Neutrophil (primary cell): Measurements from ENCODE around the gene SLMAP.

Experiments
- H3K27ac ChIP-seq: fragments of 200-600 bp; sonication (generic); 2 replicates; pipeline ENCODE4 v1.5.1; 2016; ENCODE audit warnings: mild to moderate bottlenecking, moderate library complexity
- H3K27me3 ChIP-seq: fragments of 200-600 bp; sonication (generic); 2 replicates; pipeline ENCODE4 v1.6.0; 2016; ENCODE audit warnings: mild to moderate bottlenecking
- H3K36me3 ChIP-seq: fragments of 200-600 bp; sonication (generic); 2 replicates; pipeline ENCODE4 v1.5.1; 2017
- H3K4me1 ChIP-seq, 2 experiments: fragments of 200-600 bp in 1 of 2; sonication (generic) in 1 of 2; 1 replicate in 1 of 2; 2 replicates in 1 of 2; pipeline versions ENCODE4 v1.5.1 to v1.6.1; 2013 to 2016; ENCODE audit warnings: low read depth in 1 of 2, low read length in 1 of 2, mild to moderate bottlenecking in 1 of 2, moderate library complexity in 1 of 2; ENCODE audit not compliant: control insufficient read depth in 1 of 2, insufficient read depth in 1 of 2
- H3K4me3 ChIP-seq, 2 experiments: fragments of 200-600 bp in 1 of 2; sonication (generic) in 1 of 2; 1 replicate in 1 of 2; 2 replicates in 1 of 2; pipeline ENCODE4 v1.5.1; 2013 to 2016; ENCODE audit warnings: low read depth in 1 of 2, low read length in 1 of 2, mild to moderate bottlenecking in 1 of 2, moderate library complexity in 1 of 2
- H3K9me3 ChIP-seq: fragments of 200-600 bp; sonication (generic); 2 replicates; pipeline ENCODE4 v1.5.1; 2016
- CTCF ChIP-seq: fragments of 200-600 bp; sonication (generic); IDR thresholded peaks from 2 replicates; pipeline ENCODE4 v1.5.1; 2016; ENCODE audit warnings: antibody characterized with exemption

The SLMAP gene

GRCh38 chr3:57935539-57935938 is 179.4 kb downstream of the SLMAP start:
- no peak for TF ChIP-seq CTCF
- Histone ChIP-seq H3K27ac (no peak overlapping the region), H3K27me3 (no peaks in the 10 kb centered on the region), H3K9me3 (no peaks in the 10 kb centered on the region), H3K4me3 (no peak overlapping the region), H3K4me1 (no peaks in the 10 kb centered on the region), H3K36me3 (peaks cover 25% of the 10 kb centered on the region)

DNA sequence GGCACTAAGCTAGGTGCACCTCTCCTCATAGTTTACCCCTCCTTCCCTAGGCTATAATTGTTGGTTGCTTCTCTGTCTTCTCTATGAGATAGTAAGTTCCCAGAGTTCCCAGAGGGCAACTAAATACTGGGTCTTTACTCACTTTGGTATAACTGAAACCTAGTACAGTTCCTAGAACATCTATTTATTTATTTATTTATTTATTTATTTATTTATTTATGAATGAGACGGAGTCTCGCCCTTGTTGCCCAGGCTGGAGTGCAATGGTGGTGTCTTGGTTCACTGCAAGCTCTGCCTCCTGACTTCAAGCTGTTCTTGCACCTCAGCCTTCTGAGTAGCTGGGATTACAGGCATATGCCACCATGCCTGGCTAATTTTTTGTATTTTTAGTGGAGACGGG is 181.0 kb downstream of the SLMAP start:
- no peak for TF ChIP-seq CTCF
- no peaks in the 10 kb centered on the region for H3K4me1 ChIP-seq

DNA sequence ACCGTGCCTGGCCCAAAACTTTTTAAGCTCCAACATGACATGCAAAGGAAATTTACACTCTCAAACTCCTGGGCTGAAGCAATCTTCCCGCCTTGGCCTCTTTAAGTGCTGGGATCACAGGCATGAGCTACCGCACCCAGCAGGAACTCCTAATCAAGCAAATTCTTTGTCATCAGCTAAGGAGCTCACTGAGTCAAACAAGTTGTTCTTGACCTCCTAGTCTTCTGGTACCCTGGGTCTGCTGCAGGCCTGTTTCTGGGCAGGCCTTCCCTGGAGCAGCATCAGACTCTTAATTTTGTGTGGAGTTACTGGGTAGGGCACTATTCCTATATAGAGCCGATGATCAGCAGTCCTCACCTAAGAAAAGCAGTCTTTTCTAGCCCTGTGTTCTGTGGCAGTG is 183.7 kb downstream of the SLMAP start:
- Histone ChIP-seq H3K4me3 (no peak overlapping the region), H3K9me3 (no peaks in the 10 kb centered on the region), H3K27me3 (no peaks in the 10 kb centered on the region), H3K36me3 (no peaks in the 10 kb centered on the region), H3K27ac (no peak overlapping the region), H3K4me1 (no peaks in the 10 kb centered on the region)
- no peak for TF ChIP-seq CTCF

More for the DNA sequence above, 181.0 kb downstream of the SLMAP start:
- Histone ChIP-seq H3K4me3 (no peak overlapping the region), H3K27ac (no peak overlapping the region), H3K36me3 (peaks cover 18% of the 10 kb centered on the region), H3K9me3 (no peaks in the 10 kb centered on the region), H3K27me3 (no peaks in the 10 kb centered on the region)

DNA sequence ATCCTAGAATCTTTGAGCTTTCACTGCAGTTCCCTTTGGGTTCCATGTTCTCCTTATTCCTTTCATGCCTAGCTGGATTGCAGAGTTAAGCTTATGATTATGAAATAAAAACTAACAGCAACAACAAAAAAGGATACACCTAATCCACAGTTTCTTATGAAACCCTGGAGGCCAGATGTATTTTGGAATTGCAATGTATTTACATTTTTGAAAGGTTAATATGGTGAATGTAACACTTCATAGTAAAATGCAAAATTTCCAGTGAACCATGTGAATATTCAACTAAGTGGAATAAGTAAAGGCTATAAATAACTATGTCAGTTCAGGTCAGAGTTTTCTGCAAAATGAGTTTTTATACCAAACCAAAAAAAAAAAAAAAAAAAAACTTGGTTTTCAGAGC is 186.3 kb downstream of the SLMAP start:
- H3K4me3 ChIP-seq, result no peak overlapping the region
- no peak for TF ChIP-seq CTCF
- no peaks in the 10 kb centered on the region for H3K27me3 ChIP-seq
- no peaks in the 10 kb centered on the region for H3K9me3 ChIP-seq
- H3K36me3 ChIP-seq, result no peaks in the 10 kb centered on the region
- no peaks in the 10 kb centered on the region for H3K4me1 ChIP-seq
- H3K27ac ChIP-seq, result no peak overlapping the region

- TF ChIP-seq CTCF, result no peak
- no peaks in the 10 kb centered on the region for H3K36me3 ChIP-seq
- H3K9me3 ChIP-seq, result no peaks in the 10 kb centered on the region
- H3K27me3 ChIP-seq, result no peaks in the 10 kb centered on the region
- H3K27ac ChIP-seq, result no peak overlapping the region
- no peak overlapping the region for H3K4me3 ChIP-seq
- no peaks in the 10 kb centered on the region for H3K4me1 ChIP-seq
These were observed 186.8 kb downstream of the SLMAP start for GRCh38 chr3:57942872-57943283.
